CD8-positive, alpha-beta memory T cell (primary cell): ENCODE results near the gene YEATS4. TPM values are rescaled to one million over a fixed set of nuclear protein-coding genes. Genes with fewer than 3 reads are reported as not detected.
"Not testable (repeated sequence)": the region's sequence is repeated elsewhere in the genome, so short reads cannot be mapped to it uniquely, and the experiment has no call there.

Experiments
- CTCF ChIA-PET: fragments of 350-600 bp; sonication (Branson Sonifier 250); formaldehyde crosslinking; loops from one replicate; lab custom pipeline; 2021; ENCODE audit warnings: antibody characterized with exemption; lab: Charles Lee
- POLR2A ChIA-PET: fragments of 350-600 bp; sonication (Branson Sonifier 250); formaldehyde crosslinking; loops from one replicate; lab custom pipeline; 2021; ENCODE audit warnings: antibody characterized with exemption; lab: Charles Lee
- DNase-seq, 5 donors: peaks; one replicate each; pipeline versions ENCODE4 v3.0.0 to v3.0.0-alpha.2; 2020 to 2022; ENCODE audit warnings: mixed read lengths in 1 of 5
- H3K27ac ChIP-seq: one replicate; pipeline ENCODE4 v1.7.0; 2013; ENCODE audit warnings: low read depth, mild to moderate bottlenecking, low read length, moderate library complexity
- H3K27me3 ChIP-seq: 2 replicates; pipeline ENCODE4 v1.7.0; 2013; ENCODE audit warnings: low read length, mild to moderate bottlenecking; ENCODE audit not compliant: insufficient read depth, poor library complexity, severe bottlenecking
- H3K36me3 ChIP-seq: 2 replicates; pipeline ENCODE4 v1.7.0; 2013; ENCODE audit warnings: mild to moderate bottlenecking, low read length, moderate library complexity; ENCODE audit not compliant: insufficient read depth
- H3K4me1 ChIP-seq: 2 replicates; pipeline ENCODE4 v1.7.0; 2013; ENCODE audit warnings: mild to moderate bottlenecking, low read length, moderate library complexity; ENCODE audit not compliant: insufficient read depth
- H3K4me3 ChIP-seq: 2 replicates; pipeline ENCODE4 v1.7.0; 2013; ENCODE audit warnings: mild to moderate bottlenecking, low read length
- H3K9me3 ChIP-seq: 2 replicates; pipeline ENCODE4 v1.7.0; 2013; ENCODE audit warnings: mild to moderate bottlenecking, low read length
- H3K27ac Mint-ChIP-seq, 8 donors: one replicate each; pipeline ENCODE4 v1.8.0; 2020 to 2021; ENCODE audit warnings: mixed read lengths in 8 of 8, mild to moderate bottlenecking in 6 of 8, inconsistent platforms in 3 of 8, moderate library complexity in 3 of 8
- H3K27me3 Mint-ChIP-seq, 2 donors: one replicate each; pipeline ENCODE4 v1.8.0; 2020 to 2021; ENCODE audit warnings: mixed read lengths in 2 of 2, mild to moderate bottlenecking in 1 of 2, moderate library complexity in 1 of 2
- H3K36me3 Mint-ChIP-seq, 3 donors: one replicate each; pipeline ENCODE4 v1.8.0; 2020 to 2021; ENCODE audit warnings: mixed read lengths in 3 of 3, inconsistent platforms in 1 of 3, mild to moderate bottlenecking in 1 of 3
- H3K4me1 Mint-ChIP-seq, 3 donors: one replicate each; pipeline ENCODE4 v1.8.0; 2020 to 2021; ENCODE audit warnings: mixed read lengths in 3 of 3, inconsistent platforms in 1 of 3, mild to moderate bottlenecking in 1 of 3
- H3K4me3 Mint-ChIP-seq, 7 donors: one replicate each; pipeline ENCODE4 v1.8.0; 2020 to 2021; ENCODE audit warnings: mixed read lengths in 7 of 7, mild to moderate bottlenecking in 6 of 7, moderate library complexity in 4 of 7, inconsistent platforms in 2 of 7
- H3K9me3 Mint-ChIP-seq, 5 donors: one replicate each; pipeline ENCODE4 v1.8.0; 2020 to 2022; ENCODE audit warnings: mixed read lengths in 5 of 5, mild to moderate bottlenecking in 3 of 5, moderate library complexity in 2 of 5, inconsistent platforms in 1 of 5
- polyA plus RNA-seq: library from polyadenylated mRNA; unstranded; fragments of 300-500 nt; fragmentation: Illumina TruSeq; gene quantifications from one replicate; pipeline ENCODE4 v1.2.3, GENCODE V29; 2021
- total RNA-seq, 2 experiments: library from RNA; stranded (reverse); gene quantifications; one replicate each; pipeline ENCODE4 v1.2.3, GENCODE V29; 2021

The YEATS4 gene
- total RNA-seq (10 to 100 TPM; 34.9 to 39.7 TPM), polyA plus RNA-seq (26.6 TPM)

DNA sequence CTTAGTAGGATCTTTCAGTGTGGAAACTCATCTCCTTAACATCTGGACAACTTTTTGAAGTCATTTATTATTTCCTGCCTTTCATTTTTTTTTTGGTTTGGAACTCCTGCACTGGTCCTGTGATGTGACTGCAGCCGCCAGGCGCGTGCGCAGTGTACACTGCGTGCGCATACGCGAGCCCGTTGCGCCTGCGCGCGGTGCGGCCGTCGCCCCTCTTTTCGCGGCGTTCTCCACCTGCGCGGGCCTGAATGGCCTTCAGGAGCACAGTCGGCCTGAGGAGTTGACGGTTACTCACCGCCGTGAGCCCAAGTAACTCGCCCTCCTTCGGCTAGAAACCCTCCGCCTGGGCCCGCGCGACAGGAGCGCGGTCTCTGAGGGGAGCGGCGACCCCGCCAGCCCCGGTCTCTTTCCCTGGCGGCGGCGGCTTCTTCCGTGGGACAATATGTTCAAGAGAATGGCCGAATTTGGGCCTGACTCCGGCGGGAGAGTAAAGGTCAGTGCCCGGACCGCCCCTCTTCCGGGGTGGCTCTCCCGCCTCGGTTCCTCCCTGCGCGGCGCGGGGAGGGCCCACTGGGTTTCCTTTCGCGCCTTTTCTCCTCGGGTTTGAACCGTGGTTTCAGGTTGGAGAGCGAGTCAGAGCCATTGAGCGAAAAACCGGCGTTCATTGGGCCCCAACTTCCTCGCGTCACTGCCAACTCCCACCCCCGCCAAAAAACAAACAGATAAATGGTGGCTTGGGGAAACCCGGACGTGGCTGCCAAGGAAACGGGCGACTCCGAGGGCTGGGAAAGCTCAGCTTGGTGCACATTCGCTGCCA lies at the start of gene YEATS4:
Gene YEATS4 (plus strand): TSS at position 213 of the 817 bp plus-strand sequence. CDS start 230 bp downstream, at position 443.
- peaks cover 0 to 24% (median 2%) of the 10 kb centered on the region in 3 donors for H3K36me3 Mint-ChIP-seq
- Histone ChIP-seq H3K36me3 (no peaks in the 10 kb centered on the region), H3K27me3 (no peaks in the 10 kb centered on the region), H3K4me3 (peak within 1 kb of the TSS; percentile 98), H3K4me1 (peaks cover 17% of the 10 kb centered on the region), H3K27ac (peak within 1 kb of the TSS; percentile 91), H3K9me3 (no peaks in the 10 kb centered on the region)
- CTCF ChIA-PET: interaction anchor here (1.0 to 2.8 kb wide), 3 partner anchors 211 to 281 kb away, joined by 3 to 35 read pairs (median 22); no protein-coding TSS in a partner anchor
- peak within 1 kb of the TSS; percentile 82 to 99 (median 92) for H3K27ac Mint-ChIP-seq
- DNase-seq: peak; percentile 71 to 89 (median 84)
- peak within 1 kb of the TSS; percentile 81 to 94 (median 90) for H3K4me3 Mint-ChIP-seq
- POLR2A ChIA-PET: no interaction called here
- no peaks in the 10 kb centered on the region for H3K9me3 Mint-ChIP-seq
- H3K4me1 Mint-ChIP-seq: peaks cover 21 to 34% (median 31%) of the 10 kb centered on the region in 3 donors
- H3K27me3 Mint-ChIP-seq: peaks cover 1 to 3% of the 10 kb centered on the region in 2 donors

DNA sequence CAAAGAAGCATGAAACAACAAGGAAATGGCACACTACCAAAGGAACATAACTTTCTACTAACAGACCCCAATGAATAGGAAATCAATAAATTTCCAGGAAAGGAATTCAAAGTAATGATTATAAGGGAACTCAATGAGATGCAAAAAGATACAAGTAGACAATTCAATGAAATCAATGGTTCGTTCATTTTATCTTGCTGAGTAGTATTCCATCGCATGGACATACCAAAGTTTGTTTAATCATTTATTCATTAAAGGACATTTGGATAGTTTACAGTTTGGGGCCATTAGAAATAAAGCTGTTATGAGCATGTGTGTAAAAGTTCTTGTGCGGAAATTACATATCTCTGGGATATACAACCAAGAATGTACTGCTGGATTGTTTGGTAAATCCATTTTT lies 46.3 kb upstream of the YEATS4 start:
- Mint-ChIP-seq H3K4me3 (no peak overlapping the region), H3K27ac (no peak overlapping the region), H3K36me3 (peaks cover 0 to 11% (median 4%) of the 10 kb centered on the region in 3 donors), H3K4me1 (no peaks in the 10 kb centered on the region), H3K27me3 (peaks cover 0 to 4% of the 10 kb centered on the region in 2 donors), H3K9me3 (peaks cover 0 to 5% (median 0%) of the 10 kb centered on the region in 5 donors)
- no peaks in the 10 kb centered on the region for H3K4me1 ChIP-seq
- ChIA-PET POLR2A (no interaction called here), CTCF (interaction anchor here (1.7 kb wide), 1 partner anchor 22 kb away, joined by 4 read pairs; no protein-coding TSS in a partner anchor)
- H3K27ac ChIP-seq: no peak overlapping the region
- H3K4me3 ChIP-seq: no peak overlapping the region
- H3K36me3 ChIP-seq: no peaks in the 10 kb centered on the region
- no peaks in the 10 kb centered on the region for H3K9me3 ChIP-seq
- no peaks in the 10 kb centered on the region for H3K27me3 ChIP-seq
- DNase-seq: no peak

DNA sequence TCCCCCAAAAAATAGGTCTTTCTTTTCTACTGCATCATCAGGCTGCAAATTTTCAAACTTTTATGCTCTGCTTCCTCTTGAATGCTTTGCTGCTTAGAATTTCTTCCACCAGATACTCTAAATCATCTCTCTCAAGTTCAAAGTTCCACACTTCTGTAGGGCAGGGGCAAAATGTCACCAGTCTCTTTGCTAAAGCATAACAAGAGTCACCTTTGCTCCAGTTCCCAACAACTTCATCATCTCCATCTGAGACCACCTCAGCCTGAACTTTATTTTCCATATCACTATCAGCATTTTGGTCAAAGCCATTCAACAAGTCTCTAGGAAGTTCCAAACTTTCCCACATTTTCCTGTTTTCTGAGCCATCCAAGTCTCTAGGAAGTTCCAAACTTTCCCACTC lies 42.8 kb upstream of the YEATS4 start:
- H3K4me1 Mint-ChIP-seq, H3K27me3 ChIP-seq, H3K36me3 ChIP-seq, H3K9me3 Mint-ChIP-seq, DNase-seq, CTCF ChIA-PET, H3K27ac ChIP-seq, H3K27me3 Mint-ChIP-seq, H3K4me1 ChIP-seq, H3K4me3 ChIP-seq, H3K9me3 ChIP-seq, H3K27ac Mint-ChIP-seq, H3K4me3 Mint-ChIP-seq, POLR2A ChIA-PET: not testable (repeated sequence)
- H3K36me3 Mint-ChIP-seq: peaks cover 0 to 20% (median 4%) of the 10 kb centered on the region in 3 donors

DNA sequence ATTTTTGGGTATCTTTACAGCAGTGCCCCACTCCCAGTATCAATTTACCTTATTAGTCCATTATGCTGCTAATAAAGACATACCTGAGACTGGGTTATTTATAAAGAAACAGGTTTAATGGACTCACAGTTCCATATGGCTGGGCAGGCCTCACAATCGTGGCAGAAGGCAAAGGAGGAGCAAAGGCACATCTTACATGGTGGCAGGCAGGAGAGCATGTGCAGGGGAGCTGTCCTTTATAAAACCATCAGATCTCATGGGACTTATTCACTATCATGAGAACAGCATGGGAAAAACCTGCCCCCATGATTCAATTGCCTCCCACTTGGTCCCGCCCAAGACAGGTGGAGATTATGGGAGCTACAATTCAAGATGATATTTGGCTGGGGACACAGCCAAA lies 42.3 kb upstream of the YEATS4 start:
- H3K27me3 ChIP-seq, H3K9me3 Mint-ChIP-seq, CTCF ChIA-PET, H3K4me1 Mint-ChIP-seq, H3K27me3 Mint-ChIP-seq, H3K4me3 Mint-ChIP-seq, H3K27ac ChIP-seq, H3K36me3 ChIP-seq, H3K4me1 ChIP-seq, H3K27ac Mint-ChIP-seq, POLR2A ChIA-PET, H3K9me3 ChIP-seq, DNase-seq, H3K4me3 ChIP-seq: not testable (repeated sequence)
- H3K36me3 Mint-ChIP-seq: peaks cover 0 to 20% (median 4%) of the 10 kb centered on the region in 3 donors

DNA sequence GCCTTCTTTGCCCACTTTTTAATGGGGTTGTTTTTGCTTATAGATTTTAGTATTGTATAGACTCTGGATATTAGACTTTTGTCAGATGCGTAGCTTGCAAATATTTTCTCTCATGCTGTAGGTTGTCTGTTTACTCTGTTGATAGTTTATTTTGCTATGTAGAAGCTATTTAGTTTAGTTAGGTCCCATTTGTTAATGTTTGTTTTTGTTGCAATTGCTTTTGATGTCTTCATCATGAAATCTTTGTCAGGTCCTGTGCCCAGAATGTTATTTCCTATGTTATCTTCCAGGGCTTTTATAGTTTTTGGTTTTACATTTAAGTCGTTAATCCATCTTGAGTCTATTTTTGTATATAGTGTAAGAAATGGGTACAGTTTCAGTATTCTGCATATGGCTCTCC lies 41.3 kb upstream of the YEATS4 start:
- Mint-ChIP-seq H3K27me3 (peaks cover 13 to 19% of the 10 kb centered on the region in 2 donors), H3K4me3 (no peak overlapping the region), H3K36me3 (peaks cover 0 to 20% (median 6%) of the 10 kb centered on the region in 3 donors), H3K4me1 (no peaks in the 10 kb centered on the region), H3K9me3 (peaks cover 0 to 6% (median under 1%) of the 10 kb centered on the region in 5 donors), H3K27ac (no peak overlapping the region)
- CTCF ChIA-PET: no interaction called here
- POLR2A ChIA-PET: no interaction called here
- Histone ChIP-seq H3K9me3 (no peaks in the 10 kb centered on the region), H3K27ac (no peak overlapping the region), H3K27me3 (no peaks in the 10 kb centered on the region), H3K4me3 (no peak overlapping the region), H3K4me1 (no peaks in the 10 kb centered on the region), H3K36me3 (no peaks in the 10 kb centered on the region)
- DNase-seq: no peak

DNA sequence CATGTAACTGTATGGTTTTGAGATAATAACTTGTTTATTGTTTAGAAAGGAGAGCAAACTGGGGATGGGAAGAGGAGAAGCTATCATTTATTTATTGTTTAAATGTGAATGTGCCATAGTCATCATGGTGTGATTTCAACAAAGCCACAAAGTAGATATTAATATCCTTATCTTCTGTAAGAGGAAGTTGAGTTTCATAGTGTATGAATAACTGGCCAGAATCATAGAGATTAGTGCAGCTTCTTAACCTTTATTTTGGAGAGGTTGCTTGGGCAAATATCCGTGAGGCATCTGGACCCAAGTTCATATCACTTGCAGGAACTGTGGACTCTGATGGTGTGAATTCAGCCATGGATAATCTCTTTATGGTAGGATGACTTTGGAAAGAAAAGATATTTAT lies 38.2 kb upstream of the YEATS4 start:
- H3K27ac Mint-ChIP-seq: no peak overlapping the region
- ChIA-PET POLR2A (no interaction called here), CTCF (no interaction called here)
- Histone ChIP-seq H3K27ac (no peak overlapping the region), H3K27me3 (no peaks in the 10 kb centered on the region), H3K9me3 (no peaks in the 10 kb centered on the region), H3K36me3 (no peaks in the 10 kb centered on the region), H3K4me1 (peaks cover 6% of the 10 kb centered on the region), H3K4me3 (no peak overlapping the region)
- peaks cover 0 to 6% (median 0%) of the 10 kb centered on the region in 5 donors for H3K9me3 Mint-ChIP-seq
- H3K4me1 Mint-ChIP-seq: peaks cover 0 to 4% (median 1%) of the 10 kb centered on the region in 3 donors
- DNase-seq: no peak
- H3K27me3 Mint-ChIP-seq: peaks cover 14 to 25% of the 10 kb centered on the region in 2 donors
- H3K4me3 Mint-ChIP-seq: no peak overlapping the region
- peaks cover under 1 to 18% (median 6%) of the 10 kb centered on the region in 3 donors for H3K36me3 Mint-ChIP-seq

DNA sequence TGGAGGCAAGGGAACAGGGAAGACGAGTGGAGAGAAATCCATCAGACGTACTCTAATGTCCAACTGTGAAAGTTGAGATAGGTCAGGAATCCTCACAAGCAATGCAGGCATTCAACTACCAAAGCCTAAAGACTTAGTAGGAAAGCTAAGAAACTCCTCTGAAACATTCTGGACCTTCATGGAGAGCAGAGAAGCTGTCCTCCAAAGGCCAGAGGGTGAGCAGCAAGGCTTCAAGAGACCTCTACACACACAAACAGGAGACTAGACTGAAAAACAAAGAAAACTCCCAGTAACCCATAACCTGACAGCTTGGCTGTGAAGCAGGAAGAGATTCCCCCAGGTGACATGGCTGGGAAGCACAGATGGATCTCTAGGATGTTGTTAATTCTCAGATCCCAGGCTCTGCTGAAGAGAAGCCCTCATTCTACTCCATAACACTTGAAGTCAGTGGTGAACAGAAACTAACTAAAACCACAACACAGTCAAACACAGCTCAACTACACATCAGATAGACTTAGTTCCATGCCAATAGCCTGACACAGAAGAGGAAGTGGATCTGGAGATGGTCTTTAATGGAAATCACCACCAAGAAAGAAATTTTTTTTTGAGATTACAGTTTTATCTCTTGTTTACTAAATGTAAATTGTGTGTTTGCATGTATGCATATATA lies 34.6 kb upstream of the YEATS4 start:
- no peaks in the 10 kb centered on the region for H3K9me3 ChIP-seq
- no peak overlapping the region for H3K27ac ChIP-seq
- ChIA-PET CTCF (no interaction called here), POLR2A (no interaction called here)
- H3K4me3 ChIP-seq: no peak overlapping the region
- DNase-seq: no peak
- Mint-ChIP-seq H3K36me3 (peaks cover 5 to 15% (median 10%) of the 10 kb centered on the region in 3 donors), H3K9me3 (no peaks in the 10 kb centered on the region), H3K4me3 (no peak overlapping the region), H3K27ac (no peak overlapping the region), H3K4me1 (peaks cover 11 to 19% (median 12%) of the 10 kb centered on the region in 3 donors), H3K27me3 (peaks cover 14 to 25% of the 10 kb centered on the region in 2 donors)
- peaks cover 19% of the 10 kb centered on the region for H3K4me1 ChIP-seq
- no peaks in the 10 kb centered on the region for H3K27me3 ChIP-seq
- H3K36me3 ChIP-seq: no peaks in the 10 kb centered on the region

DNA sequence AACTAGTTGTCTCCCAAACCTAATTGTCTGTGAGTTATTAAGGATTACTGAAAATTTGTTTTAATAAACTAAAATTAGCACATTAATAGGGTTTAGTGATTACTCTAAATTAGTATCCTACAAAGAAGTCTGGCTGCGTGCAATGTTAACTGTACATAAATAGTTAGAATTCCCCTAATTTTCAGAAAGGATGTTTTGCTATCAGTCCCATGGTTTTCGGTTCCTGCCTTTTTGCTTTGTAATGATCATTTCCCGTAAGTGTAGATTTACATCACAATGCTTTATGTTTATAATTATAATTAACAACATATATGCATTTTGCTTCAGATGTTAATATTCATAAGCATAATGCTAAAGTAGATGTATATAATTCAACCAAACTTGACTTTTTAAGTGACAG lies 31.1 kb upstream of the YEATS4 start:
- H3K9me3 ChIP-seq: no peaks in the 10 kb centered on the region
- ChIA-PET CTCF (interaction anchor here (1.8 kb wide), 1 partner anchor 30 kb away, joined by 6 read pairs; no protein-coding TSS in a partner anchor), POLR2A (no interaction called here)
- Mint-ChIP-seq H3K9me3 (no peaks in the 10 kb centered on the region), H3K4me3 (peak overlapping the region in 2 of 7 donors; percentile 49 to 52), H3K27ac (peak overlapping the region; percentile 30 to 99 (median 92)), H3K4me1 (peaks cover 24 to 46% (median 43%) of the 10 kb centered on the region in 3 donors), H3K36me3 (peaks cover 4 to 17% (median 10%) of the 10 kb centered on the region in 3 donors), H3K27me3 (peaks cover 1 to 3% of the 10 kb centered on the region in 2 donors)
- no peaks in the 10 kb centered on the region for H3K27me3 ChIP-seq
- peaks cover 37% of the 10 kb centered on the region for H3K4me1 ChIP-seq
- H3K27ac ChIP-seq: no peak overlapping the region
- H3K4me3 ChIP-seq: no peak overlapping the region
- H3K36me3 ChIP-seq: no peaks in the 10 kb centered on the region
- no peak for DNase-seq
